Stimulated activated CD4-positive, alpha-beta T cell treated with anti-CD3 and anti-CD28 coated beads, Interleukin-15, amount 100 ng/mL, for 48 hours (primary cell): Measurements from ENCODE around the gene CD180.
A peak's percentile ranks its signal among the peaks of the same experiment; 100 is the strongest.

ENCODE experiments used
- DNase-seq, 2 donors: peaks; one replicate each; pipeline ENCODE4 v3.0.0-alpha.2; 2020; ENCODE audit warnings: low read depth in 2 of 2

Gene CD180

DNA sequence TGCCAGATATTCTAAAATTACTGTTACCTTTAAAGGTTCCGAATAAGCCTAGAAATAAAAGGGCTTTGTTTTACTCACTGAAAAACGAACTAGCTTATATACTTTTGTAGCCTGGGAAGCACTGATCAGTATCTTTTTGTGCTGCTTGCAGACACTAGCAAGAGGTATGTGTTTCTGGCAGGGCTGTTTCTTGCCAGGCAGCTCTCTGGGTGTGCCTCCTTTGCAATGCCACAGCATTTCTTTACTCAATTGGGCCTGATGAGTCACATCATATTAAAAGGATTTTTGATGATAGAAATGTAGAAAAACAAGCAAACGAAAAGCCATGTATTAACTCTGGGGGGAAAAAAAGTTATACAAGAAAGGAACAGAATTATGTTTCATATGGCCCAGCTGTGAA lies 35.6 kb downstream of the CD180 start:
- DNase-seq = no peak

- no peak for DNase-seq
These were observed 36.3 kb downstream of the CD180 start for GRCh38 chr5:67160272-67160671.

GRCh38 chr5:67156976-67157583 lies 39.5 kb downstream of the CD180 start:
- peak in 1 of 2 donors; percentile 21 for DNase-seq

DNA sequence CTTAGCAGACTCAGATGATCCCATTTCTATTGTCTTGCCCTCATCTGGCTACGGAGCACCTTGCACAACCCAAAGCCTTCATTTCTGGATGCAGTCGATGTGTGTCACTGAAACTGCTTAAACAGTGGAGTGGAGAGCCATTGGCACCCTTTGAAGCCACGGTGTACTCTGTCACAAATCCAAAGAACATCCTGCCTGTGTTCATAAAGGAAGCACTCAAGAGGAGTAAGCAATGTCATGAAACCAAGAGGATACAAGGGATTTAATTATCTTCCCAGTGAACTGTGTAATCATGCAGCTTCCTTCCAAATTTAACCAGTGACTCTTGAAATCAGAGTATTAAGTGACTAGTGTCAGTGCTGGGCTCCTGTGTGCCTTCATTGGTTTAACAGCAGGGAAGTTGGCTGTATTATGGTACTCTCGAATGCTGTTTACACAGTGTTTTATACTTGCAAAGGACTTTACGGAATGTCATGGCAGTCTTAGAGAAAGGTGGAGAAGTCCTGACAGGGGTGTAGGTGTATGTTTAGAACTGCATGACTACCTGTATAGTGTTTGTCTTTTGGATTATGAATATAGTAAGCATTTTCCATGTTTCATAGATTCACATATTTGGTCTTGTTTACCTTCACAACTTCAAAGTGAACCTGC lies 41.9 kb downstream of the CD180 start:
- DNase-seq = no peak

DNA sequence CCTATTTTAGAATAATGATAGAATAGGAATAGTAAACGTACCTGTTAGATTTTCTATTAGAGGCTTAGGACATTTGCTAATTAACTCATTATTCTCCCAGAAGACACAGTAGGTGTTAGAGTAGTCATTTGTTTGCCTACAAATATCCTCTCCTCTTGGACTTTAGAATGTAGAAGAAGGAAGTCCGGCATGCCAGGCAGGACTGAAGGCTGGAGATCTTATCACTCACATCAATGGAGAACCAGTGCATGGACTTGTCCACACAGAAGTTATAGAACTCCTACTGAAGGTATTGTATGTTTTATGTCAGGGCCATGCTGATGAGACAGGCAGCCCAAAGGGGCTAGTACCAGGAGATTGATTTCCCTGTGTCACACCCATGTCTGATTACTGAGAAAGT lies 43.3 kb downstream of the CD180 start:
- no peak for DNase-seq

DNA sequence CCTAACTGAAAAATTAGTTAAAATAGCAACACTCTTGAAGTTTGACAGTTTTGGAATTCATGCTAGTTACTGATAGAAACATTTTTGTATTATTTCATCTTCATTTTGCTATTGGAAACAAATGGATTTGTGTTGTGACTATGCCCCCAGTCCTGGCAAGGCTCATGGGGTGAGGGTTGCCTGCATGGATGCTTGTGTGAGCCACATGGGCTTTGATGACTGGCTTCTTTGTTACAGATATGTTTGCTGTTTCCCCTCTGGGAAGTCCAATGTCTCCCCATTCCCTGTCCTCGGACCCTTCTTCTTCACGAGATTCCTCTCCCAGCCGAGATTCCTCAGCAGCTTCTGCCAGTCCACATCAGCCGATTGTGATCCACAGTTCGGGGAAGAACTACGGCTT lies 44.2 kb downstream of the CD180 start:
- no peak for DNase-seq

DNA sequence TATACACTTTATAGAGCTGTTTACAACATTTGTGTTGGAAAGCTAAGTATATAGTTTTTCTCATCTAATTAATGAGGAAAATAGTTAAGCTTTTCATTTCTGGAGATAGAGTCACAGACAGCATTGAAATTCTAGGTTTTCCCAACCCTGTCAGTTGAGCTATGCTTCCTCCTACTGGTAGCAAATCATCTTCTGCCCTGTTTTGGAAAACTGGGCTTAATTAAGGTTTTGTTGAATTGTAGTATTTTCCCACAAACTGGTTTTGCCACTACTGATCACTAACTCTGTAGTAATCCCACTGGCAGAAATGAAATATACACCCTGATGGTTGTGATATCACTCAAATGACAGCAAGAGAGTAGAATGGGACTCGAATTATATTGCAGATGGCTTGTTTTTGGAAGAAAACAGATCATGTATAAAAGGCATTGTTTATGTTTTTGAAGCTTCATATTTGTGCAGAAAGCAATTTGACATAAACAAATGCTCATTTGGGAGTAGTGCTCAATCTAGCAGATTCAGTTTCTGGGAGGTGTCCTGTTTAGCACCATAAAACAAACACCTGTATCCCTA lies 46.6 kb downstream of the CD180 start:
- DNase-seq = no peak

- no peak for DNase-seq
These were observed 47.3 kb downstream of the CD180 start for GRCh38 chr5:67149057-67149950.

DNA sequence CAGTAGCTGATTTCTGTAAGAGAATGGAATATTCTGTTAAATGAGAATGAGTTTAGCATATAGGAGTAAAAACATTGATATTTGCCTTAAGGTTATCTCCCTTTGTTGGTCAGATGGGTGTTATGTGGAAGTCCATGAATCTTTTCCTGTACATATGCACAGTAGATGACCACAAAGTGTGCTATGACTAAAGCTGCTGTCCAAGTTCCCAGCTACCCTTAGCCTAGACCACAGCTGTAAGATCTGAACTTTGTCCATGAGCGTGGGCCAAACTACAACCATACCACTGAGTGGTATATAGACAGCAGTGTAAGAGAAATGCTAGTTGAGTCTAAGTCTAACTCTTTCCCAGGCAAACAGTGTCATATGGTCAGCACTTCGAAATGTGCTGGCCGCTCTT lies 48.8 kb downstream of the CD180 start:
- DNase-seq = no peak

DNA sequence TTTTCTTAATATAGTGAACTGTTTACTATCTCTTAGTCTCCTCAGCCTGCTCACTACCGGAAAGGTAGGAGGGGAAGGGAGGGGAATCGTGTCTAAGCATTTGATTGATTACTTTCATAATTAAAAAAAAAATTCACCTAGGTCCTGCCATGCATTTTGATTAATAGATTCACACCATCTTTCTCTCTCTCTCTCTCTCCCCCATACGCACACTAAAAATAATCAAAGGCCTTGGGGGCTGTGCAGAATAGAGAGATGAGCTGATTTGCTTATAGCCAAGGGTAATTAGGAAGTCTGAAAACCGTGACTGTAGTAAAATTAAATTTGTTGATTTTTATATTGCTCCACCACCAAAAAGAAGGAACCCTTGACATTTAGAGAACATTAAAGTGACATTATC lies 49.6 kb downstream of the CD180 start:
- DNase-seq = no peak

DNA sequence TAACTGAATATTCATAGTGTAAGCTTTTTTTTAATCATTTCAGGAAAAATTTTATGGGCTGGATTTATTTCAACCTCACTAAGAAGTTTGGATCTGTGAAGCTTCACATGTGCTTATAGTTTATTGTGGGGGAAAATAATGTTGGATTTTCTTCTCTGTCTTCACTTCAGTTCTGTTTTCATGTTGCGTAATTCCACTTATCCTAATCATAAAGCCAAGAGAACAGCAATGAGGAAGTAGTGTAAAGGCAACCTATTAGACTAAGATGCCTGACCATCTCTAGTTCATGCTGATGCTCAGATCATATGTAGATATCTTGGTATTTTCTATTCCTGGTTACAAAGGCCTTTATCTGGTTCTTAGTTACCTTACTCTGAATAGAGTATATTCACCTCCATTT lies 50.0 kb downstream of the CD180 start:
- no peak for DNase-seq

DNA sequence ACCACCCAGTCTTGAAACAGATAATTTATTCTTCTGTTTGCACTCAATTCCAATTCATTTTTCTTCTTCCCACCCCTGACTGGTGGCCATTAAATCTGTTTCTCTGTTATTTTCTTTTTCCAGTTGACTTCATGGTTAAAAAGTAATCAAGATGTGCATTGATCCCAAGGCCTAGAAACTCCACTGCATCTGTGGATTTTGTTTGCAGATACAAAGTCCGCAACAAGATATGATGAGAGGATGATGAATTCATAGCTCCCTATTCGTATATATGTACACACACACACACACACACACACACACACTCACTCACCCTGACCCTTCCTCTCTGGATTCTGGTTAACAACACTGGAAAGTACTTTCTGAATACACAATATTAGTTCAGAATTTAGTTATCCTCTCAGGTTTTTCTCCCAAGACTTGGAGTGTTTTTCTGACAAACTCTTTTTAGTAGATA lies 52.4 kb downstream of the CD180 start:
- no peak for DNase-seq

DNA sequence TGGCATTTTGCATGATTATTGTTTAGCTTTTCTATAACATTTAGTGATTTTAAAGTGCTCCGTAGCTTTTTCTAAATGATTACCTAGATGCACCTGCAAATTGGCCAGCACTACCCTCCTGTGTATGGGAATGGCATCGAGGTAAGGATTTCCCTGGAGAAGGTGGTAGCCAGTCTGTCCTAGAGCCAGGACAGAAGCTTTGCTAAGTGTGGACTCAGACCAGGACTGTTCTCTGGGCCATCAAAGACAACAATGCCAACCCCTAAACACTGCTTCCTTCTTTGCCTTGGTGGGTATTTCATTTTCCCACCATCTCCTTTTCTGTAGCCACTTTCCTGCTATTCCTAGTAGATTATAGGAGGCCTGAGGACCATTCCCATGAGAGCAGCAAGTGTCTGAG lies 53.0 kb downstream of the CD180 start:
- no peak for DNase-seq

DNA sequence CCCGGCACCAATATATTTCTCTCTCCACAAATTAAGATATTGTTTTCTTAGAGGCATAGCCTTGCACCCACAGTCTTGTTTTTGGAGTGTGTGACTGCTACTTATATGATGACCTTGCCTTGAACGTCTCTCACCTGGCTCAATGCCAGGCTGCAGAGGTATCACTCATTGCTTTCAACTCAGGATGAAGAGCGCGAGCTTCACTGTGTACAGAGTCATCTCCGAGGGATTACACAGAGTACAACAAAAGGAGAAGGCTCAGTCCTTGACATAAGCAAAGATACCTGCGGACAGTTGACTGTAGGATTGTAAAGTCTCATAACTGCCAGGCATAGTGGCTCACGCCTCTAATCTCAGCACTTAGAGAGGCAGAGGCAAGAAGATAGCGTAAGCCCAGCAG lies 53.8 kb downstream of the CD180 start:
- no peak for DNase-seq

DNA sequence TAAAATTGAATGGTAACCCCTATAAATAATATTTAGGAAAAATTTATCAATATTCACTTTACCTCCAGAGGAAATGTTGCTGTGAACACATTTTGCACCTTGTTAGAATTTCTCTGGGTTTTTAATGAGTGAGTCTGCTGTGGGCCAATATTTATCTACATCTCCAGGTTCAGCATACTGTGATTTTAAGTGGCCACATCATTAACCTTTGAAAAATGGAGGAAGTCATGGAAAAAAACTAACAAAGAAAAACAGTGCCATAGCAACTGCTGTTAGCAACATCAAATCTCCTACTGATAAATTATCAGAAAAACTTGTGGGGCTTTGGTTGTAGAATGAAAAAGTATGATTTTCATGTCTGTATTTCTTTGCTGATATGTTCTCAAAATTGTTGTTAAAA lies 55.0 kb downstream of the CD180 start:
- no peak for DNase-seq

- DNase-seq = no peak
These were observed 56.2 kb downstream of the CD180 start for GRCh38 chr5:67140413-67140812.

- no peak for DNase-seq
These were observed 57.6 kb downstream of the CD180 start for GRCh38 chr5:67139030-67139429.

- DNase-seq = no peak
These were observed 61.1 kb downstream of the CD180 start for GRCh38 chr5:67135381-67135984.

DNA sequence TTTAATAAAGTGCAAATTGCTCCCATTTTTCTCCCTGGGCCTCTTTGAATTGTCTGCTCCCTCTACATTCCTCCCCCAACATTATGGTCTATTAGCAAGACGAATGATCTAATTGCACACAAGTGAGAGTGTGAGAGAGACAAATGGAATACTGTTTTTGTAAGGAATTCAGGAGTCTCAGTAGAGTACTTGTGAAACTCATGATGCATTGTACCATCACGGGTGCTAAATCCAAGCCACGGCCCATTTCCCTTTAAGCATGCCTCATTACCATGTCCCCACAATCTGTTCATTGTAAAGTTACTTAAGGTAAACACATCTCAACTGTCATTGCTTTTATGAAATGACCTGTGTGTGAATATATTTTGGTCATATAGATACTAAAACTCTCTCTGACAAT lies 62.8 kb downstream of the CD180 start:
- no peak for DNase-seq

DNA sequence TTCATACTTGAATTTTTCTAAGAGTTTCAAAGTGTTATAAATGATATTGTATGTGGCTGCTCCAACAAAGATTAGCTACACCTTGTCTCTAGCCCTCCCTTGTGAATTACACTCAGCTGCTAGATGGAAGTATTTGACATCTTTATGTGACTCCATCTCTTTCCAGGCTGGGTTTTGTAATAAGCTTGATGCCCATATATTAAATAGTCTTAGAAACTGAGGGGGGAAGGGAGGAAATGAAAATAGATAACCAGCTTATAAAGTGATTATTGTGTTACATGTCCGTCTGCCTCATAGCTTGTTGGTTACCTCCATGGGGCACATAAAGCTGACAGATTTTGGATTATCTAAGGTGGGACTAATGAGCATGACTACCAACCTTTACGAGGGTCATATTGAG lies 63.4 kb downstream of the CD180 start:
- DNase-seq = no peak

DNA sequence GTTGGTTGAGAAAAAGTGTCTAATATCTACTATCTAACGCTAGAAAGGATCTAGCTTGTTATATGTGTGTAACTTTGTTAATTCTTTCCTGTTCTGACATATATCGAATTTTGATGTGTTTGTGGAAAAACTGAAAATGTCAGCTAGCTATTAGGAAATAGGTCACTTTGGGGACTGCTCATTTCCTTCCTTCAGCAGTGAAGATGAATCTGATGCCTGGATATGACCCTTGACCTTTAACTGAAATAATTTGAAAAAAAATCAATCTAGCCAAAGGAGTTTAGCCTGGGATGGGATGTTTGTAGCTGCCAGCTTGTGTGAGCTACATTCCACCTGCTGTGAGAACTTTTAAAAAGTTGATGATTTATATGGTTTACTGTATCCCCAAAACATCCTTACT lies 66.8 kb downstream of the CD180 start:
- no peak for DNase-seq
